Right forelimb (tissue), 1 donor: ENCODE data around the gene CACUL1.
"Not testable (repeated sequence)": the region's sequence is repeated elsewhere in the genome, so short reads cannot be mapped to it uniquely, and the experiment has no call there.

Experiments
- DNase-seq: peaks from one replicate; pipeline ENCODE4 v3.0.0-alpha.2; 2018

Gene CACUL1

GRCh38 chr10:118754556-118755423 is at the start of gene CACUL1:
TSS of gene CACUL1 (minus strand) at chr10:118754970. CDS start at chr10:118754762, 208 bp downstream.
- peak; percentile 100 for DNase-seq

DNA sequence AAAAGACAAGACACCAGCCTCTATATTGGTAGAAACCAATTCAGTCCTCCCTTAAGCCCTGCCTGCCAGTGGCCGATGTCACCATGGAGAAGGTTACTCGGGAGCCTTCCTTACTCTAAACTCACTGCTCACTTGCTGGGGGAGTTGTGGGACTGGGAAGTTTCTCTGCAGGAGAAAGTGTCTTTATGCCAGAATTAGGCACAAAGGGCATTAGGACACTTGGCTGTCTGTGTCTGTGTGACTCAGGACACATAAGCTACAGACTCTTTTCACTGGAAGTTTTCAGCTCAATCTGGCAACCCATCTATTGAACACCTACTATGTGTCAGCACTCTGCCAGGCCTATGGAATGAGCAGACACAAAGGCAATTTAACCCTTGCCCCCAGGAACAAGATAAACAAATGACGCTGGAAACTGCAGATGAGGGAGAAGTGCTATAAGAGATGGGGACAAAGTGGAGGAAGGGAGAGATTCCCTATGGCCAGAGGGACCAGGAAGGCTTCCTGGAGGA is 49.5 kb upstream of the CACUL1 start:
- DNase-seq = no peak

DNA sequence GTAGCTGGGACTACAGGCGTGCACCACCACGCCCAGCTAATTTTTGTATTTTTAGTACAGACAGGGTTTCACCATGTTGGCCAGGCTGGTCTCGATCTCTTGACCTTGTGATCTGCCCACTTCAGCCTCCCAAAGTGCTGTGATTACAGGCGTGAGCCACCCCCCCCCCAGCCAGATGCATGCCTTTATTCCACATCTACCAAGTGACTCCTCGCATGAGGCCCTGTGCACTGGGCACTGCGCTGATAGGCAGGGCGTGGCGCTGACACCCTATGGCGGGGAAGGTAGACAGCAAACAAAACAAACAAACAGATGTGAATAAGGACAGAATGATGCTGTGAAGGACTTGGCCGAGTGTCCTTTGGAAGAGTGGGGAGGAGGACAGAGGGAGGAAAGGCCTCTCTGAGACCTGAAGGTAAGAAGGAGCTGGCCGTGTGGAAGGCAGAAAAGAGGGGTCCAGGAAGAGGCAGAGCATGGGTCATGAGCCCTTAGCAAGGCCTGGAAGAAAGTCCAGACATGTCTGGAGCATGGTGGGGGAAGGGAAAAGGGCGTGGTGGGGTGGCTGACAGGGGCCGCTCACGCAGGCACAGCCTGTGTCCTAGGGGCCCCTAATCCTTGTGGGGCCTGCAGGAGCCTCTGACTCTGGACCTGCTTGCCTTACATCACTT is 47.5 kb upstream of the CACUL1 start:
- DNase-seq = no peak

DNA sequence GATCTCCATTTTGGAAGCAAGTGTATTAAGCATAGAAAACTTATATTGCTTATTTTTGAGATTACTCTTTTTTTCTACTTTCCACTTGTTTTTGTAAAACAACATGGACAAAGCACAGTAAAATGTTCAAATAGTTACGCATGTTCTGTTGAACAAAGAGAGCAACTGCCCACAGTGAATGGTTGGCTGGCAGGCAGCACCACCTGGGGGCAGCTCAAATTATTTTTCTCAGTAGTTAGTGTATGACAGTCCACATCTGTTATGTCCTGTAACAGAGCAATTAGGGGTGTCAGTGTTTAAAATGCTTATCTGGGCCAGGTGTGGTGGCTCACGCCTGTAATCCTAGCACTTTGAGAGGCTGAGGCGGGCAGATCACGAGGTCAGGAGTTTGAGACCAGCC is 46.1 kb upstream of the CACUL1 start:
- DNase-seq = no peak

DNA sequence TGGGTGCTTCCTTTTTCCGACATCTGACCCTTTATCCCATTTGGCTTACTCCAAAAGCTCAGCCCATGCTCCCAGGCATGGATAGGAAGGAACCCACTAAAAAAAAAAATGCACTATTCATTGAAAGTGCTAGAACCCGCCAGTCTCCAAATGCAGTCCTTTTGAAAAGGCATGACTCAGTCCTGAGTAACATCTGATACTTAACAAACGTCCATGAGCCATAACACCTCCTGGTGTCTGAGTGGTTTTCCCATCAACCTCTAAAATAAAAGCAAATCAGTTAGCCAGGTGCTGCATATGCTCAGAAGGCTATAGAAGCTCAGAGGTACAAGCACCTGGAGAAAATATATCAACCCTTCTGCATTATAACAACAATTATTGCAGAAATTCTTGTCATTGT is 45.0 kb upstream of the CACUL1 start:
- DNase-seq = no peak

- DNase-seq = no peak
Measured at GRCh38 chr10:118798231-118798662, 43.5 kb upstream of the CACUL1 start.

DNA sequence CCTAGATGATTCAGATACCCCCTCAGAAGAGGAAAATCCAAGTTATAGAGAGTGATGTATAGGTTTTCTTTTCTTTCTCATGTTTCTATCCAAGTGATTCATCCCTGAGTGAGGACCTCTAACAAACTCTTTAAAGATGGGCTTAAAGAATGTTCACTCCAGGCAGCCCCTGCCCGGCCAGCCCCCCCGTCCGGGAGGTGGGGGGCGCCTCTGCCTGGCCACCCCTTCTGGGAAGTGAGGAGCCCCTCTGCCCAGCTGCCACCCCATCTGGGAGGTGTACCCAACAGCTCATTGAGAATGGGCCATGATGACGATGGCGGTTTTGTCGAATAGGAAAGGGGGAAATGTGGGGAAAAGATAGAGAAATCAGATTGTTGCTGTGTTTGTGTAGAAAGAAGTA is 40.2 kb upstream of the CACUL1 start:
- DNase-seq = not testable (repeated sequence)

- no peak for DNase-seq
Measured at GRCh38 chr10:118793545-118793944, 38.8 kb upstream of the CACUL1 start.

DNA sequence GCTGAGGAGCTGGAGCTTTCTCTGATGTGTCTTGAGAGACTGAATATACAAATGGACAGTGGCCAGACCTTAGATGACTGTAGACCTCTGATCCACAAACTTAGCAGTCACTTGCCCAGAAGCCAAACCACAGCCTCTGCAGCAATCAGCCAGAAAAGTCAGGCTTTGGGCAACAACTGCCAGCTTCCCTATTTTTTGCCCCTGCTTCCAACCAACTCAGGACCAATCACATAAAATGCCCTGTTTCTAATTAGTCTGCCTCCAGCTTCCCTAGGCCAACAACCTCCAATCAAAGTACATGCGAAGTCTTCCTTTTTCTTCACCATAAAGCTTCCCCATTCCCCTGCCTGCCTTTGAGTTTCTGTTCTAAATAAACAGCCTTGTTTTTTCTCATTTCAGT is 37.8 kb upstream of the CACUL1 start:
- DNase-seq = no peak

DNA sequence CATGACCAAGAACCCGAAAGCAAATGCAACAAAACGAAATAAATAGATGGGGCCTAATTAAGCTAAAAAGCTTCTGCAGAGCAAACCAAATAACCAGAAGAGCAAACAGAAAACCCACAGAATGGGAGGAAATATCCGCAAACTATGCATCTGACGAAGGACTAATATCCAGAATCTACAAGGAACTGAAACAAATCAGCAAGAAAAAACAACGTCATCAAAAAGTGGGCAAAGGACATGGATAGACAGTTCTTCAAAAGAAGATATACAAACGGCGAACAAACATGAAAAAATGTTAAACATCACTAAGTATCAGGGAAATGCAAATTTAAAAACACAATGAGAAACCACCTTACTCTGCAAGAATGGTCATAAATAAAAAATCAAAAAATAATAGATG is 35.3 kb upstream of the CACUL1 start:
- no peak for DNase-seq

GRCh38 chr10:118785551-118785950 is 30.8 kb upstream of the CACUL1 start:
- DNase-seq = no peak

GRCh38 chr10:118783776-118784545 is 29.2 kb upstream of the CACUL1 start:
- no peak for DNase-seq

DNA sequence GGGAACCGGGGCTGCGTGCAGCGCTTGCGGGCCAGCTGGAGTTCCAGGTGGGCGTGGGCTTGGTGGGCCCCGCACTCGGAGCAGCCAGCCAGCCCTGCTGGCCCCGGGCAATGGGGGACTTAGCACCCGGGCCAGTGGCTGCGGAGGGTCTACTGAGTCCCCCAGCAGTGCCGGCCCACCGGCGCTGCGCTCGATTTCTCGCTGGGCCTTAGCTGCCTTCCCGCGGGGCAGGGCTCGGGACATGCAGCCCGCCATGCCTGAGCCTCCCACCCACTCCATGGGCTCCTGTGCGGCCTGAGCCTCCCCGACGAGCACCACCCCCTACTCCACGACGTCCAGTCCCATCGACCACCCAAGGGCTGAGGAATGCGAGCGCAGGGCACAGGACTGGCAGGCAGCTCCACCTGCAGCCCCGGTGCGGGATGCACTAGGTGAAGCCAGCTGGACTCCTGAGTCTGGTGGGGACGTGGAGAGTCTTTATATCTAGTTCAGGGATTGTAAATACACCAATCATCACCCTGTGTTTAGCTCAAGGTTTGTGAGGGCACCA is 28.2 kb upstream of the CACUL1 start:
- not testable (repeated sequence) for DNase-seq

- DNase-seq = no peak
Measured at GRCh38 chr10:118781541-118781940, 26.8 kb upstream of the CACUL1 start.

DNA sequence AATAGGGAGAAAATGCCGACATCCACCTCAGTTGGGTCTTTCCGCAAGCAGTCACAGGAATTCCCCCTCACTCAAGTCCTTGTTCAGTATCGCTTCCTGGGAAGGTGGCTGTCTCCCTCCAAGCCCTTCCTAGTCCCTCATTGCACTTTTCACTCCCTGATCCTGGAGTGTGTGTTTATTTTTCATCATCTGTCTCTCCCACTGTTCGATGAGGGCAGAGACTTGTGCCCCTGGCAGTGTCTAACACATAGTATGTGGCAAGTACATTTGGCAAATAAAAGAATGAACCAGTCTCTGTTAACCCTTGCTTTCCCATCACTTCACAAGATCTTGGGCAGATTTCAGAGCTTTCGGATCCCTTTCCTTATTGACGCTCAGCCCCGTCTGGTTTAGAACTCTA is 24.0 kb upstream of the CACUL1 start:
- DNase-seq = no peak

DNA sequence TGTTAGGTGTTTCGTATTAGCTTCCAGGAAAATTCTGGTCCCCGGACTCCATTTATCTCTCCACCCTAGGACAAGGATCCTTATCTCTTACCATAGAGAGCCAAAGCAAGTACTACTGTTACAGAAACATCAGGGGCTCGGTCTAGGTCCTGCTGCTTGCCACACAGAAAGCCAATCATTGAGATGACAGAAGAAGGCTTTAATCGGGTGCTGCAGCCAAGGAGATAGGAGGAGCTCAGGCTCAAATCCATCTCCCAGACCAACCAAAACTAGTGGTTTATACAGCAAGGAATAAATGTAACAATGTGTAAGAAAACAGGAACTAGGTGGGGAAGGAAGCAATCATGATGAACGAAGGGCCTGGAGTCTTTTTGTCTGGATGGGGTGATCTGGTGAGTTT is 22.2 kb upstream of the CACUL1 start:
- DNase-seq = no peak

GRCh38 chr10:118776033-118776432 is 21.3 kb upstream of the CACUL1 start:
- no peak for DNase-seq

- DNase-seq = no peak
Measured at GRCh38 chr10:118775478-118775877, 20.7 kb upstream of the CACUL1 start.

- DNase-seq = no peak
Measured at GRCh38 chr10:118773041-118773440, 18.3 kb upstream of the CACUL1 start.

GRCh38 chr10:118771976-118772375 is 17.2 kb upstream of the CACUL1 start:
- no peak for DNase-seq

- no peak for DNase-seq
Measured at GRCh38 chr10:118769898-118770600, 15.3 kb upstream of the CACUL1 start.
